Suprapubic skin (tissue), 4 donors: ENCODE results near the gene SCN4A. TPM values are rescaled to one million over a fixed set of nuclear protein-coding genes. Genes with fewer than 3 reads are reported as not detected.
"Not testable (repeated sequence)": the region's sequence is repeated elsewhere in the genome, so short reads cannot be mapped to it uniquely, and the experiment has no call there.

ENCODE experiments used
- DNase-seq, 2 donors: peaks; one replicate each; pipeline ENCODE4 v3.0.0-alpha.2; 2019; ENCODE audit warnings: low spot score in 2 of 2
- H3K27ac ChIP-seq: fragments of 200-600 bp; sonication (generic); one replicate; pipeline ENCODE4 v1.5.1; 2019
- H3K27me3 ChIP-seq: fragments of 200-600 bp; sonication (generic); one replicate; pipeline ENCODE4 v1.5.1; 2019
- H3K36me3 ChIP-seq: fragments of 200-600 bp; sonication (generic); one replicate; pipeline ENCODE4 v1.5.1; 2019
- H3K4me1 ChIP-seq: fragments of 200-600 bp; sonication (generic); one replicate; pipeline ENCODE4 v1.5.1; 2019
- H3K4me3 ChIP-seq: fragments of 200-600 bp; sonication (generic); one replicate; pipeline ENCODE4 v1.5.1; 2019; ENCODE audit warnings: mild to moderate bottlenecking
- H3K9me3 ChIP-seq: fragments of 200-600 bp; sonication (generic); one replicate; pipeline ENCODE4 v1.5.1; 2019
- CTCF ChIP-seq, 2 donors: fragments of 200-600 bp in 1 of 2; fragments of 450-650 bp in 1 of 2; sonication (generic) in 1 of 2; IDR thresholded peaks; one replicate each; pipeline ENCODE4 v1.5.1; 2016 to 2019; ENCODE audit warnings: antibody characterized with exemption in 2 of 2, mild to moderate bottlenecking in 1 of 2, moderate library complexity in 1 of 2
- EP300 ChIP-seq: sonication (generic); formaldehyde crosslinking; IDR thresholded peaks from one replicate; pipeline ENCODE4 v1.6.1; 2017; ENCODE audit warnings: antibody characterized with exemption
- POLR2A ChIP-seq, 2 donors: fragments of 450-650 bp; IDR thresholded peaks; one replicate each; pipeline ENCODE4 v1.6.1; 2017; ENCODE audit warnings: antibody characterized with exemption in 2 of 2, mild to moderate bottlenecking in 2 of 2, moderate library complexity in 2 of 2
- POLR2AphosphoS5 ChIP-seq, 3 donors: sonication (generic); formaldehyde crosslinking; IDR thresholded peaks; one replicate each; pipeline ENCODE4 v1.6.1; 2017; ENCODE audit warnings: antibody characterized with exemption in 3 of 3
- WGBS: methylation state at CpG from one replicate; pipeline ENCODE4 v1.1.5; 2018; 5-methylcytosine and 5-hydroxymethylcytosine counted together
- total RNA-seq, 4 donors: library from RNA; depleted of rRNA; stranded (reverse); fragments of >200 nt; gene quantifications; one replicate each; pipeline ENCODE4 v1.1.0, GENCODE V29; 2016

SCN4A gene
- total RNA-seq, 4 donors from 2014 or later = 0.45 to 4.5 (median 1.6) TPM

GRCh38 chr17:63919311-63919723 is 53.4 kb downstream of the SCN4A start:
- 51% methylated on average over 8 of the region's 8 CpGs for WGBS
- Histone ChIP-seq H3K4me1 (peaks cover 4% of the 10 kb centered on the region), H3K4me3 (no peak overlapping the region), H3K9me3 (no peaks in the 10 kb centered on the region), H3K36me3 (no peaks in the 10 kb centered on the region), H3K27me3 (no peaks in the 10 kb centered on the region), H3K27ac (no peak overlapping the region)
- DNase-seq = no peak
- TF ChIP-seq POLR2A (IDR thresholded peaks at IDR 0.05) (no peak), CTCF (IDR thresholded peaks at IDR 0.05) (peak; percentile 94 to 96)

- DNase-seq = peak in 1 of 2 donors; percentile 48
- not testable (repeated sequence) for H3K4me3 ChIP-seq, H3K36me3 ChIP-seq, H3K27ac ChIP-seq, H3K4me1 ChIP-seq, H3K27me3 ChIP-seq, H3K9me3 ChIP-seq
- whole genome bisulfite sequencing = 49% methylated on average over 10 of the region's 10 CpGs
Observed at GRCh38 chr17:63918789-63919305, 53.9 kb downstream of the SCN4A start, which contains the start of gene GH1. TSS of gene GH1 (minus strand) at chr17:63918839. CDS start at chr17:63918776, 63 bp downstream.

- no peak overlapping the region for H3K27ac ChIP-seq
- no peaks in the 10 kb centered on the region for H3K36me3 ChIP-seq
- peaks cover 4% of the 10 kb centered on the region for H3K4me1 ChIP-seq
- TF ChIP-seq POLR2A (IDR thresholded peaks at IDR 0.05) (no peak), CTCF (IDR thresholded peaks at IDR 0.05) (no peak), EP300 (no peak), POLR2AphosphoS5 (IDR thresholded peaks at IDR 0.05) (no peak)
- no peak overlapping the region for H3K4me3 ChIP-seq
- peak in 1 of 2 donors; percentile 41 for DNase-seq
- H3K9me3 ChIP-seq = no peaks in the 10 kb centered on the region
- no peaks in the 10 kb centered on the region for H3K27me3 ChIP-seq
- WGBS = 66% methylated on average over 10 of the region's 10 CpGs
Observed at GRCh38 chr17:63918305-63918704, 54.4 kb downstream of the SCN4A start.

GRCh38 chr17:63917646-63918045 is 55.1 kb downstream of the SCN4A start:
- Histone ChIP-seq H3K4me3 (no peak overlapping the region), H3K27me3 (no peaks in the 10 kb centered on the region), H3K36me3 (no peaks in the 10 kb centered on the region), H3K27ac (no peak overlapping the region), H3K4me1 (peaks cover 4% of the 10 kb centered on the region), H3K9me3 (no peaks in the 10 kb centered on the region)
- WGBS = 80% methylated on average over 10 of the region's 13 CpGs
- TF ChIP-seq EP300 (no peak), POLR2AphosphoS5 (IDR thresholded peaks at IDR 0.05) (no peak), CTCF (IDR thresholded peaks at IDR 0.05) (no peak), POLR2A (IDR thresholded peaks at IDR 0.05) (no peak)
- peak in 1 of 2 donors; percentile 46 for DNase-seq

GRCh38 chr17:63917206-63917605 is 55.5 kb downstream of the SCN4A start:
- H3K4me3 ChIP-seq, H3K27ac ChIP-seq, H3K27me3 ChIP-seq, H3K9me3 ChIP-seq, H3K36me3 ChIP-seq, H3K4me1 ChIP-seq: not testable (repeated sequence)
- peak in 1 of 2 donors; percentile 17 for DNase-seq
- 81% methylated on average over 7 of the region's 11 CpGs for WGBS

- no peaks in the 10 kb centered on the region for H3K36me3 ChIP-seq
- H3K4me3 ChIP-seq = no peak overlapping the region
- H3K4me1 ChIP-seq = peaks cover 4% of the 10 kb centered on the region
- H3K27ac ChIP-seq = no peak overlapping the region
- TF ChIP-seq CTCF (IDR thresholded peaks at IDR 0.05) (no peak), EP300 (no peak), POLR2AphosphoS5 (IDR thresholded peaks at IDR 0.05) (no peak), POLR2A (IDR thresholded peaks at IDR 0.05) (no peak)
- peak in 1 of 2 donors; percentile 27 for DNase-seq
- WGBS = 78% methylated on average over 12 of the region's 12 CpGs
- H3K27me3 ChIP-seq = no peaks in the 10 kb centered on the region
- H3K9me3 ChIP-seq = no peaks in the 10 kb centered on the region
Observed at GRCh38 chr17:63916566-63917185, 56.0 kb downstream of the SCN4A start.

GRCh38 chr17:63915753-63916152 is 57.0 kb downstream of the SCN4A start:
- H3K9me3 ChIP-seq, H3K27me3 ChIP-seq, H3K36me3 ChIP-seq, H3K4me1 ChIP-seq, H3K4me3 ChIP-seq, H3K27ac ChIP-seq: not testable (repeated sequence)
- peak in 1 of 2 donors; percentile 20 for DNase-seq
- WGBS = 76% methylated on average over 10 of the region's 10 CpGs
